ENCODE results near the gene ADAMTSL2.

- TF ChIP-seq CTCF (IDR thresholded peaks at IDR 0.05) (no peak), POLR2A (IDR thresholded peaks at IDR 0.05) (no peak), EP300 (IDR thresholded peaks at IDR 0.05) (no peak)
These were observed 2.0 kb downstream of the ADAMTSL2 start for GRCh38 chr9:133536536-133536935.

All from tibial nerve (tissue), 4 donors.